HG02840 (cell line): ENCODE results near the gene ARID1B.
A peak's percentile ranks its signal among the peaks of the same experiment; 100 is the strongest.
"Not testable (repeated sequence)": the region's sequence is repeated elsewhere in the genome, so short reads cannot be mapped to it uniquely, and the experiment has no call there.

Source experiments
- ATAC-seq: cut with Tn5 transposase; IDR thresholded peaks from one replicate; pipeline ENCODE4 v1.9.1; 2021; ENCODE audit warnings: mild to moderate bottlenecking, moderate library complexity, moderate number of reproducible peaks; ENCODE audit not compliant: unreplicated experiment, low FRiP score

Gene ARID1B

DNA sequence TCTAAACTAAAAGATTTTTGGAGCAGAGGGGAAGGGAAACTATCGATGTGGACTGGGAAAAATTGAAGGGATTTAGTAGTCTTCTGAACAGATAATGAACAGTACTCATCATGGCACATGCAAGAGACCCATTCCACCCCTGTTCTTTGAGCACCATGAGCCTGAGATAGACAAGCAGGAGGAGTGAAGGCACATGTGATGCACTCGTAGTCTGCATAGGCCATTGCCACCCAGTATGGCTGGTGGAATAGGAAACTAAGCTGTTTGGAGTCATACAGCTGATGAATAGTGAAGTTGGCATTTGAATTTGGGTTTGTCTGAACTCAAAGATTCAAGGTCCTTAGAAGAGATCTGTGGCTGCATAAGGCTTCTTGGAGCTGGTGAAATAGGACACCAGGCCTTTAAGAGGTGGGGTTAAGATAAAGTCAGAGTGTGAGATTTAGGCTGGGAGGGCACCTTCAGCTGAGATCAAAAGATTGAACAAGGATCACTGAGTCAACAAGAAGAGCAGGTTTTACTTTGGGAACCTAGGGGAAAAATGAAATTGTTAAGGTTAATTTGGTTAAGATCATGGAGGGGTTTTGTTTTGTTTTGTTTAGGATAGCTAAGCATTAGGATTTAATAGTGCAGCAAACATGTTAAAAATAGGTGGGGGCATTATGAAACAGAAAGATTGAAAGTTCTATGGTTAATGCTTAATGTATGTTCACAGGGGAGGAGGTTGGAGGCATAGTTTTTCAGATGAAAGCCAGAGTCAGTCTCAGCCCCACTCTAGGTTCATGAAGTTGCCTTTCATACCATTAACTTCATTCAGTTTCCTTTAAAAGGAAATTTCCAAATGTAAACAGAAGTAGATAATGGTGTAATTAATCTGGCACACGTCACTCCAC is 148.8 kb downstream of the ARID1B start:
- ATAC-seq: peak; percentile 81

DNA sequence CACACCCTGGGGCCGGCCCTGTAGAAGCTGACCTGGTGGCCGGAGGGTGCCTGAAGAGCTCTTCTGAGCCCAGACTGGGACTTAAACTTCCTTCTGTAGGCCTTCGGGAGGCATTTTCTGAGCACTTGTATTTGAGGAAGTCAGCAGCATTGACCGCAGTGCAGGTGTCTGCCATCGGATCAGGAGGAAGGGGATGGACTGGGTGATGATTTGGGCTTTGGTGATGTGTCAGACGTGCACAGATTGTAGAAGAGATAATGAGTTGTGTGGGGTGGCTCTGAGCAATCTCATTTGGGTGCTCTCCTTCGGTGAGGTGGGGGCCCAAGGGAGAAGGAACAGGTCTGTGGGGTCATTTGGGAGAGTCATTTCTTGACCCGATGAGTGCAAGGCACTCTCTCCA is 150.9 kb downstream of the ARID1B start:
- ATAC-seq: no peak

DNA sequence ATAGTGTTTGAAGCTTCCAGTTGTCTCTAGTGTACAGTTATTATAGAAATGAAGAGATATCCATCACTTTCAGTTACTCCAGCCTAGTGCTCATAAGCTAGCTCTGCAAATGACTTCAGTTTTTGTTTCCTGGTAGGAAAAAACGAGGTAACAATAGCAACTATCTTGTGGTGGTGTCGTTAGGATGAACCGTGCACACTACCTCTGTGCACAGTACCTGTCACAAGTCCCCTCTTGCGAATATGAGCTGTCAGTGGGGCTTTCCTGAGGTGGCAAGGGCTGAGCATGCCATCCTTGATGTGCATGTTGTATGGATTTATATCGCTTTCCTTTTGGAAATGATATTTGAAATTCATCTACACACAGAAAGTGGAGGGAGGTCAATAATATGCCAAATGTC is 151.8 kb downstream of the ARID1B start:
- ATAC-seq: no peak

DNA sequence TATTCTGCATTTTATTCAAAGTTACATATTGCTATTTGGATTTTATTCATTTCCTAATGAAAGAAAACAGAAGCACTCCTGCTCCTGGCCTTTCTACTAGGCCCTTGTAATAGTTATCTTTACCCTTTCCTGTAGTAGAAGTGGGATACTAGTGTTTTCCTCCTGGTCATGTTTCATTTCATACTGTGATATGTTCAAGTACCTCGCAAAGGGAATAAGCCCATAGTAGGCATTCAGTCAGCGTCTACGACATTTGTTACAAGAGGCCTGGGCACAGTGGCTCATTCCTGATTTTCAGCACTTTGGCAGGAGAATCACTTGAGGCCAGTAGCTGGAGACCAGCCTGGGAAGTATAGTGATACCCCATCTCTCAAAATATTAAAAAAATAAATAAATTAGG is 154.1 kb downstream of the ARID1B start:
- no peak for ATAC-seq

DNA sequence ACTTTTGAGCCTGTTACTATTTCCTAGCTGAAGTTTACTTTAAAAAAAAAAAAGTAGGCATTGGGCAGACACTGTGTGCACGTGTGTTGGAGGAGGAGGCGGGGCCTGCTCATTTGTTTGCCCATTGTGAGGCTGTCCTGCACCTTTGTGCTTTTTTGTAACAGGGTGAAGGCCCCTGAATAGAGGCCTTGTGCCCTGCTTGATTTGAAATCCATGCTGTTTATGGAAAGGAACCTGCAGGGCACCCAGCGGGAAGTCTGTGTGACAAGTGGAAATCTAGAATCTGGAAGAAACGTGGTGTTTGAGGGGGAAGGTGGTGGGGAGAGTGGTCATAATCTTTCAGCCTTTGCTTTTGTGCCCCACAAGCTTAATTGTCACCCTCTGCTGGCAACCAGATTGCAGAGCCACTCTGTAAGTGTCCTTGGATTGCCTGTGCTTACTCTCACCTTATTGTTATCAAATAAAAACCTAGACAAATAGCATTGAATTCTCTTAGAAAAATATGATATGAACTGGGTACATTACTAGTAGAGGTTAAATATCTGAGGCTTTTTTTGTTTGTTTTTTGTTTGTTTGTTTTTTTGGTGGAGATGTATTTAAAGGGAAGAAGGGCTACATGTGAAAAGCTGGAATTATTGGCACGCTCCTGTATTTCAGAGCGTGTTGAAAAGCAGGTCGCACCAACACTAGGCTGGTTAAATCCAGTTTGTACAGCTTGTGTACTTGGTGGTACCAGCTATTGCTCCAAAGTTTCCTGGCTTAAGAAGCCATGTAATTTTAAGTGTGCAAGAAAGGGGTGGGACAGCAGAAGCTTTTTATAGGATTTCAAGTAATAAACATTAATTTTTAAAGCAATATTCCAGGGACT is 156.3 kb downstream of the ARID1B start:
- no peak for ATAC-seq

DNA sequence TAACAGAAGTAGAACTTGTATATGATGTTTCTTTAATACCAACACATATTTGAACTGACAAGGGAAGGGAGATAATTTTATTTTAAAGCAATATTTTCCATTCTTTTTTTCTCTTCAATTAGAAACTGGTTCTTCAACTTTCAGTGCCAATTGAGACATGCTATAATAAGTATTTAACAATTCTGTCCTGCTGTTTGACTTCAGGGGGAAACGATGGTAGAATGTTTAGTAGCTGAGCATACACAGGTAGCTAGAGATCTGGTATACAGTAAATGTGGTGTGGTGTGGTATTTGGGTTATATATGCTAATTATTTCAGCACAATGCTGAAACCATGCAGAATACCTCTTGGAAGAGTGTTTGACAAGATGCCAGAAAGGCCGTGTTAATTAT is 156.9 kb downstream of the ARID1B start:
- ATAC-seq: no peak

DNA sequence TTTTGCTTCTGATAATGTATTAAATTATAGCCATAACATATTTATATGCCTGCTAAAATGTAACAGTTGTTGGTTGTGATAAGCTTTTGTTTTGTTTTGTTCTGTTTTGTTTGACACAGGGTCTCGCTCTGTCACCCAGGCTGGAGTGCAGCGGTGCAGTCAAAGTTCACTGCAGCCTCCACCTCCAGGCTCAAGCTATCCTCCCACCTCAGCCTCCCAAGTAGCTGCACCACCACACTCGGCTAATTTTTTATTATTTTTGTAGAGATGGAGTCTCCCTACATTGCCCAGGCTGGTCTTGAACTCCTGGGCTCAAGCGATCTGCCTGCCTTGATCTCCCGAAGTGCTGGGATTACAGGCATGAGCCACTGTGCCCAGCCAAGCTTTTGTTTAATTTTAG is 157.8 kb downstream of the ARID1B start:
- ATAC-seq: no peak

DNA sequence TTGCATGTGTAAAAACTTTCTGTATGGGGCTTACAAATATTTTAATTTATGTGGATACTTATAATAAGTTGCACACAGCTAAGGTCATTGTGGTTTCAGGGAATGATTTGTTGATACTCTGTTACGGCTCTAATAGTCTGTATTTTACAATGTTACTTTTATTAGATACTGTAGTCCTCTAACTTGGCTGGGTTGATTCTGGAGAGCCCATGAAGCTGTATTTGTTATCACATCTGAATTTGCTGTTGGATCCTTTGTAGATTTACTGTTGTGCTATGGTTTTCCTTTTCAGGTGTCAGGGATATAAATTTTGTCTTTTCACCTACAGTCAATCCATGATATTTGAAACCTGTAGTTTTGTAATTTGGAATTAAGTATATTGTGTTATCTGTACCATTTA is 161.0 kb downstream of the ARID1B start:
- no peak for ATAC-seq

DNA sequence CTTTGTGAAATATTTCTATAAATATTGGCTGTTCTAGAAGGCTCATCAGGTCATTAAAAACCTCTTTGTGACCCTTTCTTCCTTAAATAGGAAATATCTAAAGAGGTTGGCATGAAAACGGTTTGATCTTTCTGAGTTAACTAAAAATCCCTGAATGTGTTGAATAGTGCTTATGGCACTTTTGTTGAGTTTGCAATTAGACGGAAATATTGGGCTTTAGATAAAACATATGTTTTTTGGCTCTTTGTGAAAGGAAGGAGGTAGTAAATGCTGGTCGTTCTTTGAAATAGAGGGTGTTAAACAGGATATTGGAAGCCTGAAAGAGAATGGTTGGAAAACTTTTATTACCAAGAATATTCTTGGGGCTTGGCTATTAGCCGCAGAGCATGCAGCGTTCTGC is 163.0 kb downstream of the ARID1B start:
- ATAC-seq: no peak

DNA sequence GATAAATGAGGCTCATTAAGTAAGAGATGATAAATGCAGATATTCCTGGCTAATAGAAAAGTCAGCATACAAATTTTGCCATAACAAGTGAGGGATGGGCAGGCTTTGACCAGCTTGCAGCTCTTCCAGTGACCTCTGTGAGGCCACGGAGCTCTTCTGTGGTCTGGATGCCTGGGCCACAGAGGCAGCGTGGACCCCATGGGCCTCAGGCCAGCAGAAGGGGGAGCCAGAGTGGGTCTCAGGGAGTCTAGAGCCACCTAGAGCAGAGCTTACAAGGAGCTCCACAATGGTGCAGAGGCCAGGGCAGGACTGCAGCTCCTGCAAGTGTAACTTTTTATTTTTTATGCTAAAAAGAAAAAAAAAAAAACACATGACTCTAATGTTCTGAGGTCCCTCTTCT is 165.1 kb downstream of the ARID1B start:
- ATAC-seq: no peak

DNA sequence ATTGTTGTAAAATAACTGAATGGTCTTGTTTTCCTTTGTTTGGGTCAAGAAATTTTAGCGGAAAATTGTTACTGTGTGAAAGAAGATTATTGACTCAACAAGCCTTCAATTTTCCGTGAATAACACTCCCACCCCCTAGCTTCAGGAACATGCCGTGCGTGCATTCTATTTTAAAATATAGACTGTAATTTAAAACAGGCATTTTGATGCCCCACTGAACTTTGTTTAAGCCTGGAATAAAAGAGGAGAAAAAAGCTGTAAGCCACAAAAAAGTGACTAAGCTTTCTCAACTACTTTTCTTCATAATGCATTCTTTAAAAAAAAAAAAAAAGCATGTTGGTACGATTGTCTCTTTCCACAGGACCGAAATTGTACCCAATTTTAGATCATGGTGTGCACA is 166.0 kb downstream of the ARID1B start:
- ATAC-seq: no peak

DNA sequence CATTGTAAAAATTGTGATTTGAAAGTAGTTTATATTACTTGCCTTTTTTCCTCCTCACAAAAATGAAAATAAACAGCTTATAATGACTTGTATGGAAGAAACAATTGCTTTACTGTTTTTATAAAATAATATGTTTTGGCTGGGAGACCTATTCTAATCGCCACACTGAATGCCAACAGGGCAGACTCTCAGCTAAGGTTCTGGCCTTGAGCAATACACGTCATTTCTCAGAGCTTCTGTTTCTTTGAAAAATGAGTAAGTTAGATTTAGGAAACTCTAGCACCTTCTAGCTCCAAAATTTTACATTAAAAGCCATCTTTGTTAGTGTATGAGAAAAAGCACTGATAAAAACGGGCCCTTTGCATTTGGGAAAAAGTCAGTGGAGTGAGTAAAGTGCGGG is 166.6 kb downstream of the ARID1B start:
- ATAC-seq: no peak

DNA sequence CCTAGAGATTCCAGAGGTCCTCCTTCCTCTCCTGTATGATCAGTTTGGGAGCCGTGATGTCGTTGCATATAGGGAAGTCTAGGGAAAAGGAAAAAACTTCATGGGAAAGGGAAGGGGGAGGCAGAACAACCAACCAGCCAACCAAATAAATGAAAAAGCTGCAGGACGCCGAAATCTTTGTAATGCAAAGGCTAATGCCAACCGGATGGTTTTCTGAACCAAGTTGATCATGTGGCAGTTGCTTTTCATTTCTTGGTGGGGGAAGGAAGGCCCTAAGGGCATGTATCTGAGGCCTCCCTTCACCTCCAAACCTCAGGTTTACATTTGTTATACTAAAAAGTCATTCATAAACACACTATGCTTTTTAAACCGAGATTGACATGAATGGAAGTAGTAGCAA is 167.2 kb downstream of the ARID1B start:
- ATAC-seq: no peak

DNA sequence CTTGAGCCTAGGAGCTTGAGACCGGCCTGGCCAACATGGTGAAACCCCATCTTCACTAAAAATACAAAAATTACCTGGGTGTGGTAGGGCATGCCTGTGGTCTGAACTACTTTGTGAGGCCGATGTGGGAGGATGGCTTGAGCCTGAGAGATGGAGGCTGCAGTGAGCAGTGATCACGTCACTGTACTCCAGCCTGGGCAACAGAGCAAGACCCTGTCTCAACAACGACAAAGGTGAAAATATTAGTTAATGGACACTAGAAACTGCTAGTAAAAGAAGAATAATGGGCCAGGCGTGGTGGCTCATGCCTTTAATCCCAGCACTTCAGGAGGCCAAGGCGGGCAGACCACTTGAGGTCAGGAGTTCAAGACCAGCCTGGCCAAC is 168.6 kb downstream of the ARID1B start:
- not testable (repeated sequence) for ATAC-seq

DNA sequence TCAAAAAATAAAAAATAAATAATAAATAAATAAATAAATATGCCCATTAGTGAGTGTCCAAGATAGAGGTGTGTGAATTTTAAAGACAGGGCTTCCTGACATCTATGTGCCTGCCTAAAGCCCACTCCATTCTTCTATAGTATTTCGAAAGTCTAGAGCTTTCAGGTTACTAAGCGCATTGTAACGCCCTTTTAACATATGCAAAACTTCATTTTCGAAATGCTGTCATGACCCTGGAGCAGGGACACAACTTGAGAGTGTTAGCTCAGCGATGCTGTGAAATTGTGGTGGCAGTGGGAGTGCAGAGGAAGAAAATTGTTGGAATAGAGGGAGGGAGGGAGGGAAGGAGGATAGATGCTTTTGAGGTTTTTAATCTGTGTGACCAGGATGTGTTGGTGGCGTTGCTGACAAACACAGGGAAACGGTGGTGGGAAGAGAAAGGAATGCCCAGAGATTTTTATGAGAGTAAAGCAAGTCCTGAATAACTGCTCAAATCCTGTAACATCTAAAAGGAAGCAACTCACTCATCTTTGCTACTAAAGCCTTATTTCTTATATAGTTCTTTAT is 169.3 kb downstream of the ARID1B start:
- no peak for ATAC-seq

DNA sequence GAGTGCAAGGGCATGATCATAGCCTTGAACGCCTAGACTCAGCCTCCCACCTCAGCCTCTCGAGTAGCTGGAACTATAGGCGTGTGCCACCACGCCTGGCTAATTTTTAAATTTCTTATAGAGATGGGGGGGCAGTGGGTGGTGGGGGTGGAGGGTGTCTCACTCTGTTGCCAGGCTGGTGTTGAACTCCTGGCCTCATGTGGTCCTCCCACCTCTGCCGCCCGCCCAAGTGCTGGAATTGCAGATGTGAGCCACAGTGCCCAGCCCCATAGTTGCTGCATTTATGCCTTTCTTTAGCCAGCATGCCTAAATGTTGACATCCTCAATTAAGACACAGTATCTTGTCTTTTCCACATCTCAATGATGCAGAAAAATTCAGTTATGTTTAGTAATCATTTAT is 171.1 kb downstream of the ARID1B start:
- ATAC-seq: no peak

DNA sequence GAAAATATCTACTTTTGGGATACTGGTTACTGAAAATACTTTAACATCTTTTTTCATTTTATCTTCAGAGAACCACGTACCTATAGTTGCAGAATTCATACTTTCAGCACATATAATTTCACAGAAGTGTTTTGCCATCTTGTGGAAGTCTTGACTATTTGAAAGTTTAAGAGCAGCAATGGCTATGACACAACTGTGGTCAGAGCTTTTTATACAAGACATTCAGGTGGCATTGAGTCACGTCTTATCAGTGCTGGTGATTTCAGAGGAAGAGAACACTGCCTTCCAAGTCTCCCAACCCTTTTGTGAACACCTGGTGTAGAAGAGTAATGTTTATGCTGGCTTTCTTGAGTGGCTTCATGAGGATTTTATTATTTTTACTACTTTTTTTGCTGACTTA is 171.6 kb downstream of the ARID1B start:
- no peak for ATAC-seq

DNA sequence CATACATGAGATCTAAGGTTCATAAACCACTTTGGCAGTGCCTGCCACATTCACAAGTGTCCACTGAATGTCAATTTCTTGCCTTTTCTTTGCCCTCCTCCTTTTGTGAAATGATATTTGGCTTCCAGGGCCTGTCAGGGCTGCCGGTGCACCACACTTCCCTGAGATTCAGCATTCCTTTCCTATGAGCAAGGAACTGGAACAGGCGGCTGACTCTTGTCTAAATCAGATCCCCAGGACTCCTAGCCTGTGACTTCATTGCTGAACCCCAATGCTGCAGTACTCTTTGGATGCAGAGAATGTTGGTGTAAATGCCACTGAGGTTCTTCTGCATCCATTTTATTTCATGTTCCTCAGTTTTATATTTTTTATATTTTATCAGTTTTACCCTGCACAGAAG is 172.2 kb downstream of the ARID1B start:
- ATAC-seq: no peak

DNA sequence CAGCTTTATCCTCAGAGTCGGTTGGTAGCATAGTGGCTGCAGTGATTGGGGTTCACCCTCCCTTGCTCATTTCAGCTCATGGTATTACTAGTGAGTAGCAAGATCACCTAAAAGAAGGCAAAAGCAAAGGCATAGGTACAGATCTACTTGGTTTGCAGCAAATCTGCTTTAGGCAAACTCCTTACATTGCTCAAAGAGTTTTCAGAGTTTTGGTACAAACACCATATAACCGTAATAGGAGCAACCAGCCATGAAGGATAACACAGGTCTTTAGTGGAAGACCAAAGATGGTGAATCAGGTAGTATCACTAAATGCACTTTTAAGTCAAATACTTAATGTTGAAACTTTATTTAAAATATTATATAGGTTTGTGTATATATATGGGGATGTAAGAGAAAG is 172.9 kb downstream of the ARID1B start:
- ATAC-seq: no peak

DNA sequence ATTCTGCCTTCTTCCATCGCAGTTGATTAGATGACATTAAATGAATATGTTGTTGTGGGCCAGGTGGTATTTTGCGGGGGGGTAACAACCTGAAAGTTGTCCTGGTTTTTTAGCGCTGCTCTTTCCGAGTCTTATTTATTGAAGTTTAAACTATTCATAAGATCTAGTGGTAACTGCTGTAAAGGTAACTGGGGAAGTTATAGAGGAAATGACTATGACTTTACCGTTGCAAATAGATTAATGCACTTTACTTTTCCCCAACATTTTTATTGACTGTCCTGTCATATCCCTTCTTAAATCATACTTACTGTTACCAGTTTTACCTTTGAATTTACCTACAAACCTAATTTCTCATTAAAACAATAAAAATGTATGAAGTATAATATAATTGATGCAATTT is 173.4 kb downstream of the ARID1B start:
- ATAC-seq: no peak

DNA sequence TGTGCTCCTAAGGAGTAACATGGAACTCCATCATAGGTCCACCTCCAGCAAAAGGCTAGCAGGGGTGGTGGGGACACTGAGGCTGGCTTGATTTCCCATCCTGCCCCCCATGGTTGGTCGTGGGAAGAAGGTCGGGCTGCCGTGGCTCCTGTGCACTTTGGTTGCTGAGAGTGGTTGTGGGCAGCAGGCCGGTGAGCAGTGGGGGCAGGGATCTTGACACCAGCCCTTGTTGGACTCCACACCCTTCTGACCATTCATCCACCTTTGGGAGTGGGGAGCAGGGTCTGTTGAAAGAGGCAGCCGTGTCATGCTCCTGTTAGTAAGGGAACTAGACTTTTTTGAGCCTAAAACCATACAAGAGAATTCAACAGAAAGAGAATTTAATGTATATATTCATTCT is 175.2 kb downstream of the ARID1B start:
- no peak for ATAC-seq

DNA sequence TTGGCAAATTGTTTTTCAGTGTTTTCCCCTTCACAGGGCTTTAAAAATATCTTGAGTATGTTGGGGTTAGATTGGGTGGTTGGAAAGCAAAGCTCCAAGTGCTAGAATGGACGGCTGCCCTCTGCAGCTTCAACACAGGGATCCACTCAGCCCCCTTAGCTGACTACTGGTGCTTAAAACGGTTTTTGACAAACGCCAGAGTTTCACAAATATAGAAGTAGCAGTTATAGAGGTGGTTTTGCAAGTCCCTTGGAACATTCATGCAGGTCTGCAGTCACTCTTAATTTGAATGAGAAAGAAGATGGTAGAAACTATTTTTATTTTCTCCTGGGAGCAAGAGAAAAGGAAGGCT is 175.9 kb downstream of the ARID1B start:
- no peak for ATAC-seq
